D721Med (cell line): ENCODE measurements around the gene CLEC17A.

Experiments
- DNase-seq: peaks from one replicate; pipeline ENCODE4 v3.0.0; 2011; ENCODE audit warnings: low spot score; ENCODE audit not compliant: insufficient read length
- FAIRE-seq: peaks from 2 replicates; lab custom pipeline; 2011; peaks lifted over from hg19 to GRCh38; lab: Jason Lieb, UNC
- TF ChIP-seq, protein P1 (sequence below): IDR thresholded peaks from 2 replicates; pipeline ENCODE4 v1.5.1; 2012; ENCODE audit warnings: mild to moderate bottlenecking, control low read depth; ENCODE audit not compliant: insufficient read depth; ENCODE audit errors: missing control alignments

The CLEC17A gene

DNA sequence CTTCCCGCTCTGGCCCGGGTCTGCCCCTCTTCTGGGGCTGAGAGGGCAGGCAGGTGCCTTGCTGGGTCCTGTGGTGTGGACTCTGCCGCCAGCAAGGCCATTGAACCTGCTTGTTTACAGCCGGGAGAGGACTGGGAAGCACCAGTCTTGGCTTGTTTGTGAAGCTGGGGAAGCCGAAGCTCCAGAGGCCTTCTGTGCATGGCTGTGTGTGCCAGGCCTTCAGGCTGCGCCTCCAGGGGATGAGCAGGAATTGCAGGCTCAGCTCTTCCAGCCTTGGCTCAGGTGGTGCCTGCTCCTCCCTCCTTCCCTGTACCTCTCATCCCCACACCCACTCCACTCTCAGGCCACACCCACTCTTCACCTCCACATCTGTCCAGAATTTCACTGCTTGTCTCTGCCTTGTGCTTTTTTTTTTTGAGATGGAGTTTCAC, 28.5 kb upstream of the CLEC17A start:
- DNase-seq (no peak), FAIRE-seq (no peak)
- TF ChIP-seq, protein P1, sequence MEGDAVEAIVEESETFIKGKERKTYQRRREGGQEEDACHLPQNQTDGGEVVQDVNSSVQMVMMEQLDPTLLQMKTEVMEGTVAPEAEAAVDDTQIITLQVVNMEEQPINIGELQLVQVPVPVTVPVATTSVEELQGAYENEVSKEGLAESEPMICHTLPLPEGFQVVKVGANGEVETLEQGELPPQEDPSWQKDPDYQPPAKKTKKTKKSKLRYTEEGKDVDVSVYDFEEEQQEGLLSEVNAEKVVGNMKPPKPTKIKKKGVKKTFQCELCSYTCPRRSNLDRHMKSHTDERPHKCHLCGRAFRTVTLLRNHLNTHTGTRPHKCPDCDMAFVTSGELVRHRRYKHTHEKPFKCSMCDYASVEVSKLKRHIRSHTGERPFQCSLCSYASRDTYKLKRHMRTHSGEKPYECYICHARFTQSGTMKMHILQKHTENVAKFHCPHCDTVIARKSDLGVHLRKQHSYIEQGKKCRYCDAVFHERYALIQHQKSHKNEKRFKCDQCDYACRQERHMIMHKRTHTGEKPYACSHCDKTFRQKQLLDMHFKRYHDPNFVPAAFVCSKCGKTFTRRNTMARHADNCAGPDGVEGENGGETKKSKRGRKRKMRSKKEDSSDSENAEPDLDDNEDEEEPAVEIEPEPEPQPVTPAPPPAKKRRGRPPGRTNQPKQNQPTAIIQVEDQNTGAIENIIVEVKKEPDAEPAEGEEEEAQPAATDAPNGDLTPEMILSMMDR: no peak

DNA sequence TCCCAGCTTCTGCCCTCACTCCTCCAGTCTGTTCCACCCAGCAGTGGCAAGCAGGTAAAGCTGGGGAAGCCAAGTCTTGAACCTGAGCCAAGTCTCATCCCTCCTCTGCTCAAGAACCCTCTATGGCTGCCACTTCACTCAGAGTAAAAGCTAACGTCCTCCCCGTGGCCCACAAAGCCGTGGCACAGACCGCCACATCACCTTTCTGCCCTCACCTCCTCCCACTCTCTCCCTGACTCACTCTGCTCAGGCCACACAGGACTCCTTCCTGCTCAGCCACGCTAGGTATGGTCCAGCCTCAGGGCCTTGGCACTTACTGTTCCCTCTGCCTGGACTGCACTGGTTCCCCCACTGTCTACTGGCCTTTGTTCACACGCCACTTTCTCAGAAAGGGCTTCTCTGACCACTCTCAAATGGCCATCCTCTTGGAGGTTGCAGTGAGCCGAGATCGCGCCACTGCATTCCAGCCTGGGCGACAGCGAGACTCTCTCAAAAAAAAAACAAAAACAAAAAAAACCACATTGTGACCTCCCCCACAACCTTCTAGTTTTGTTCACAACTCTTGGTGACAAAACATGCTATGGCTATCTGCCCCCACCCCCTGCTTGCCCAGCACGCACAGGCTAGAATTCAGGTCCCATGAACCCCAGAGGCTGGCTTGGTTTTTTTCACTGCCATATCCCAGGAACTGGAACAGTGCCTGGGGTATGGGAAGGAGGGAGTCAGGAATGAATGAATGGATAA, 26.8 kb upstream of the CLEC17A start:
- FAIRE-seq (no peak), DNase-seq (no peak)
- TF ChIP-seq, protein P1: no peak

DNA sequence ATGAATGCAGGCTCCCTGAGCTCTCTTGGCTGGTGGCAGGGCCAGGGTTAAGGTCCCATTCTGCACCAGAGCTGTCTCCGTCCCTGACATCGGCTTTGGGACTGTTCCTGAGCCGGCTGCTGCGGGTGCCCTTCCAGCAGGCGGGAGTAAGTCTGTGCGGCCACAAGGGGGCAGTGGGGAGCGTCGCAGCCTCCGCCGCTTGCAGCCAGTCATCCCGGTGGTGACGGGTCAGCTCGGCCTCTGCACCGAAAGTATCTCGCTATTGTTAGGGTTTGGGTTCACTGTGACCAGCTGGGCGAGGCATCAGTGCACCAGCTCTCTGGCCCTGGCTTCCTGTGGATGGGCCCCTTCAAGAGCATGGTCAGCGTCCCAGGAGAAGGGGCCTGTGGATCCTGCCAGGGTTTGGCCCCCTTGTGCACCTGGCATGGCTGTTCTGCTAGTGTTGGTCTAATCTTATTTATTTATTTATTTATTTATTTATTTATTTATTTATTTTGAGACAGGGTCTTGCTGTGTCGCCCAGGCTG, 26.2 kb upstream of the CLEC17A start:
- DNase-seq (peak; percentile 48), FAIRE-seq (no peak)
- TF ChIP-seq, protein P1: peak; percentile 81

DNA sequence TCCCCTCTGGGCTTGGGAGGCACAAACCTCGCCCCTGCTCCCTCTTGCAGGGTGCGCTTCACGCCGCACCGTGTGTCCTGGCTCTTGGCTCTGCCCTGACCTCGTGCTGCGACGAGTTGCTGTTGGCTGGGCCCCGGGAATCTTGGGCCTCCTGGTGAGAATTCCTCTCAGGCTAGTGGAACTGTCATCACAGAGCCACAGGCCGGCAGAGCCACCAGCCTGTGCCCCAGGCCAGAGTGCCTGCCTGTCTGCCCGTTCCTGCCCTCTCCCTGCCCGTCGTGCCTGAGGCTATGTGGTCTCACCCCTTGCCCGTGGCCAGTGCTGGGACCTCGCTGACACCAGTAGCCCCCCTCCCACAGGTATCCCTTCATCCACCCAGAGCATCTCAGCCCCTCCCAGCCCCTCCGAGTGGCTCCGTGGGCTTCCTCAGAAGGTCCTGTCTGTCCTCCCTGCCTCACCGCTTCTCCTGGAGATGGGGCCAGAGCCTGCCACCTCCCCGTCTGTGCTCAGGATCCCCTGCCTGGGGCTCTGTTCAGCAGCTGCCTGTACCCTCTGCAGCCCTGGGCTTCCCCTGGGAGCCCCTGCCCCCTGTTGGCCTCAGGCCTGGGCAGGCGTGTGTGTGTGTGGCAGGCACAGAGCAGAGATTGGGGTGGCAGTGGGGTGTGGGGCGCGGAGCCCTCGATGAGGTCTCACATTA, 24.4 kb upstream of the CLEC17A start:
- FAIRE-seq: no peak
- TF ChIP-seq, protein P1: no peak
- DNase-seq: no peak

DNA sequence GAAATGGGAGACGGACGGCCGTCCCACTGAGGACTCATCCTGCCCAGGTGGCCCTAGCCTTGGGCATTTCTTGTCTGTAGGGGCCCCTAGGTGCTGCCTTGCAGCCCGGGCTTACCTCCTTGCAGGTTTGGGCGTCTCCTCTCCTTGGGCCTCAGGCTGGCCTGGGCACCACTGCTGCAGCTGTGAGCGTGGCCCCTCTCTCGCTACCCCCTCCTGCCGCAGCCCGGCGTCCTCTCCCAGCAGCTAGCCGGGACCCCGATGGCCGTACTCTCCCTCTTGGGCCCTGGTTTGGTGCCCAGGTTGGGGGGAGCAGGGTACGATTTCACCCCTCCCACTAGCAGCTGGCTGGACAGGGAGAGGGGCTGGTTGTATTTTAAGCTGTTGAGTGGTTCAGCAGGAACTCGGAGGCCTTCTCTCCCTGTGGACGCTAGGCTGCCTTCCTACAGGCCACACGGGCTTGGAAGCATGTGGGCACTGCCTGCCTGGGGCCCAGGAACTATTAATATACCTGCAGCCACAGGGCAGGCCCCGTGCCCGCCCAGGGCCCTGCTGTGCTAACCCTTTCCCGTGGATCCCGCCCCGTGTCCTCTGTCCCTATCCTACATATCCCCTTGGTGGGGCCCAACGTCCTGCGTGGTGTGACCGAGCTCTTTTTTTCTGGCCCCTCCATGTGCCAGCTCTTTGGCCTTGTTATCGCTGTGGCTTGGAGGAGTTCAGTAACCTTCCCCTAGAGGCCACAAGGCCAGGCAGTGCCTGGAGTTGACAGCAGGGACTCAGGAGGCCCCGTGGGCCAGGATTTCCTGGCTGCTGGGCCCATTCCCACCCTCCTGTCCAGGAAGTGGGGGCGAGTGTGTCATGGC, 22.7 kb upstream of the CLEC17A start:
- TF ChIP-seq, protein P1: no peak
- FAIRE-seq (no peak), DNase-seq (no peak)

DNA sequence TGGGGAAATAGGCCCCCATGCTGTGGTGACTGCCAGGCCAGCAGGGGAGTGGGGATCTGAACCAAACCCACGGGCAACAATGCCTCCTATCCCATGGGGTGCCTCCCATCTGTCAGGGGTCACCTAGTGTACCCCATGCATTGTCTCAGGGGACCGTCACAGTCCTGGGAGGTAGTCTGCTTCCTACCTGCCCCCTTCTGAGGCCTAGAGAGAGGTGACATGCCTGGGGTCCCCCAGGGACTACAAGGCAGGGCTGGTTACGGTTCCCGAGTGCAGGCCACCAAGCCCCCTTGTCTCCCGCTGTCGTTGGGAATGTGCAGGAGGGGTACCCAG, 22.1 kb upstream of the CLEC17A start:
- DNase-seq (no peak), FAIRE-seq (no peak)
- TF ChIP-seq, protein P1: no peak
